Stromal cell of bone marrow (primary cell): Measurements from ENCODE around the gene TRAF7.

Experiments used
- DNase-seq: peaks from one replicate; pipeline ENCODE4 v3.0.0-alpha.2; 2012; ENCODE audit warnings: low read depth

TRAF7 gene

GRCh38 chr16:2165861-2166260 lies 10.3 kb downstream of the TRAF7 start:
- DNase-seq, result no peak

- no peak for DNase-seq
Measured at GRCh38 chr16:2166263-2167067, 10.9 kb downstream of the TRAF7 start.

DNA sequence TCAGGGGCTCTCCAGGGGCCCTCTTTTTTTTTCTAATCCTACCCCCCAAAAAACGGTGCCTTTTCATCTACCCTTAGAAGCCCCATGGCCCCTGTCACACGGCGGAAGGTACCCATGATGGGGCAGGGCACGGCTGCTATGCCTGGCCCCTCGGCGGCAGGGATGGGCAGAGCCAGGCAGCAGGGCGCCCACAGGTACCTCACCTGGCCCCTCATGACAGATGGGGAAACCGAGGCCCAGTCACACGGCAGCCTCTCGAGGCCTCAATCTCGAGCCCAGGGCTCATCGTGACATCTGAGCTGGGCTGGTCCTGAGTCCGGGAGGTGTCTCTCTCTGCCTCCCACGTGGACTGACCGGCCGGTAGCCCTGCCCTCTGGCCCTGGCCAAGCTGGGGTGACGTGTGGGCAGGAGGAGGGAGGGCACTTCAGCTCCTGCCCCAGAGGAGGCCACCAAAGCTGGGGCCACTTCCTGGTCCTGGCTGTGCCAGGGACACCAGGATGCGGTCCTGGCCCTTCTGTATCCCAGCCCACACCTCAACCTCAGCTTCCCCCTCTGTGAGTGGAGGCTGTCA lies 11.6 kb downstream of the TRAF7 start:
- no peak for DNase-seq

GRCh38 chr16:2170080-2170479 lies 14.5 kb downstream of the TRAF7 start:
- no peak for DNase-seq

GRCh38 chr16:2170587-2171435 lies 15.2 kb downstream of the TRAF7 start:
- no peak for DNase-seq

DNA sequence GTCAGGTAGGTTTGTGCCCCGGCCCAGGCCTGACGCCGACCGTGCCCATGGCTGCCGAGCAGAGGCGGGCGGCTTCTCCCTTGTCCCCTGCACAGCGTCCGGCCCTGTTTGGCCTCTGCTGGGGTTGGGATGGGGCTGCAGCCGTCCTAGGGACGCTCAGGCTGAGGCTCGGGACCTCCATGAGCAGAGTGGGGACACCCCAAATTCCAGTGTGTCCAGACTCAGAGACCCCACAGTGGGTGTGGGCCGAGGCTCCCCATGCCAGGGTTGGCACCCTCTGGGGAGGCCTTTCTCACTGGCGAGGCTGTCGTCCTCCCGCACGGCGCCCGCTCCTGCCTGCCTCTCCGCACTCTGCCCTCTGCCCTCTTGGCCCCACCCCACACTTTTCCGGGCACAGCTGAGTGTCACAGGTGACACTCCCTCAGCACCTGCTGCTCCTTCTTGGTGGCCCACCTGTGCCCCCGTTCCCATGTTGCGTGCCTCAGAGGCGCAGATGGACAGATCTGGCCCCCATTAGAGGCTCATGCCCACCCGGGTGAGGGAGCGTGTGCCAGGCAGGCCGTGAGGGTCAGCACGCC lies 16.1 kb downstream of the TRAF7 start:
- no peak for DNase-seq

DNA sequence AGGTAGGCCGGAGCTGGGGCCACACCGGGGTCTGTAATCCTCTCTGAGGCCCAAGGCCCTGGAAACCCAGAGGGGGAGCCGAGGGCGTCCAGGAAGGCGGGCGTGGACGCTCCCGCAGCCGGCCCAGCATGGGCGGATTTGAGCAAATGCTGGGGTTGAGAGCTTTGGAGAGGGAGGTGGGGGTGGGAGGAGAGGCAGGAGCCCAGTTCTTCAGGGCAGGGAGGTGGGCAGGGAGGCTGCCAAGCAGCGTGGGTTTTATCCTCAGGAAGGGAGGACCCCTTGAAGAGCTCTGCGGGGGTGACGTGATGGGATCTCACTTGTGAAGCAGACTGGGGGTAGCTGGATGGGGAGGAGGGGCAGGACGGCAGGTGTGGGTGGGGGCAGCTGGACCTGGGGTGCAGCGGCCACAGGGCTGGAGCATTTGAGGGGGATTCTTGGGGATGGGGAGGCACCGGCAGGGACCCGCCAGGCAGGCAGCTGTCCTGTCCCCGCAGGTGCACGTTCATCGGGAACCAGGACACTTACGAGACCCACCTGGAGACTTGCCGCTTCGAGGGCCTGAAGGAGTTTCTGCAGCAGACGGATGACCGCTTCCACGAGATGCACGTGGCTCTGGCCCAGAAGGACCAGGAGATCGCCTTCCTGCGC lies 17.2 kb downstream of the TRAF7 start:
- no peak for DNase-seq

- no peak for DNase-seq
Measured at GRCh38 chr16:2173366-2173765, 17.8 kb downstream of the TRAF7 start.

DNA sequence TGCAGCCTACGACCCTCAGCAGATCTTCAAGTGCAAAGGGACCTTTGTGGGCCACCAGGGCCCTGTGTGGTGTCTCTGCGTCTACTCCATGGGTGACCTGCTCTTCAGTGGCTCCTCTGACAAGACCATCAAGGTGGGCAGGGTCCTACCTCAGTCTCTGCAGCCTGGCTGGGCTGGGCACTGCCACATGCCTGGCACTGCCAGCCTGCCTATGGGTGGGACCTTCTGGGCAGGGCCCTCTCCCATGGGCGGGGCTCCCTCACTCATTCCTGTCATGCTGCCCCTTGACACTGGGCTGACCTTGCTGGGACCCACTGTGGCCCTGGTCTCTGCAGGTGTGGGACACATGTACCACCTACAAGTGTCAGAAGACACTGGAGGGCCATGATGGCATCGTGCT lies 18.3 kb downstream of the TRAF7 start:
- no peak for DNase-seq

GRCh38 chr16:2174396-2175131 lies 19.0 kb downstream of the TRAF7 start:
- DNase-seq, result no peak

- no peak for DNase-seq
Measured at GRCh38 chr16:2175454-2175853, 19.9 kb downstream of the TRAF7 start.

GRCh38 chr16:2176047-2176446 lies 20.5 kb downstream of the TRAF7 start:
- no peak for DNase-seq

DNA sequence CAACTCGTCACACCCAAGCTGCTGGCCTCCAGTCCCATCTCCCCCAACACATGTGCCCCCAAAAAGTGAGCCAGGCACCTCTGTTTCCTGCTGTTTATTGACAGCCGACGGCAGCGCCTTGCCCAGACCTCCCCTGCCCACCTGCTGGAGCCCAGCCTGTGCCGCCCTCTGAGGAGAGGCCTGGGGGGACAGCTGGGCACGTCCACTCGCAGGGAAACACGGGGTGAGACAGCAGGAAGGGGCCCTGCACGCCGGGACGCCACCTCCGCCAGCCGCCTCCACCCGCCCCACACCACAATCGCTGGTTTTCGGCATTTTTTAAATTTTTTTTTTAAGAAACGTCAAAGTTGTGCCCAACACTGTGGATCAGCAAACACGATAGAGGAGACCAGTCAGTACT lies 21.5 kb downstream of the TRAF7 start:
- no peak for DNase-seq

GRCh38 chr16:2177561-2177960 lies 22.0 kb downstream of the TRAF7 start:
- no peak for DNase-seq

- DNase-seq, result no peak
Measured at GRCh38 chr16:2178321-2179106, 22.9 kb downstream of the TRAF7 start.

DNA sequence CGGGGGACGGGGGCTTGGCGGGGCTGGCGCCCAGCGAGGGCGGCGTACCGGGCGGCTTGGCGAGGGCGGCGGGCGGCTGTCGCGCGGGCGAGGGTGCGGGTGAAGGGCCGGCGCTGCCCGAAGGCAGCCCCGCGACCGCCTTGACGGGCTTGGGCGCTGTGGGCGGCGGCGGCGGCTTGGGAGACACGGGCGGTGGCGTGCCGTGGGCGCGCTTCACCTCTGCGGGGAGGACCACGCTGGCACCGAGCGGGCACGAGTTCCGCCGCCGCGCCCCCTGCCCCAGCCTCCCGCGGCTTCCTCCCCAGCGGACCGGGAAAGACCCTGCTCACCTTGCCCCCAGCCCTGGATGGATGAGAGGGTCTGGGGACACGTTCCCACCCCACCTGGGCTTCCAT lies 23.5 kb downstream of the TRAF7 start:
- no peak for DNase-seq

GRCh38 chr16:2179576-2179975 lies 24.0 kb downstream of the TRAF7 start:
- no peak for DNase-seq

- no peak for DNase-seq
Measured at GRCh38 chr16:2180461-2180860, 24.9 kb downstream of the TRAF7 start.

GRCh38 chr16:2180962-2181923 lies 25.7 kb downstream of the TRAF7 start:
- no peak for DNase-seq
